ENCODE data around the gene TMEM131. TPM values are rescaled to one million over a fixed set of nuclear protein-coding genes. Genes with fewer than 3 reads are reported as not detected.

TMEM131 gene
- total RNA-seq, 1 experiment from 2014 or later: 21.9 TPM

- H3K36me3 Mint-ChIP-seq: no peaks in the 10 kb centered on the region
- DNase-seq (ENCODE audit: low spot score): no peak
- ChIA-PET CTCF (interaction anchor here (0.6 to 2.1 kb wide), 4 partner anchors 9 to 22 kb away, joined by 3 to 9 read pairs (median 6); no protein-coding TSS in a partner anchor), POLR2A (no interaction called here)
- no peak for TF ChIP-seq ZNF671 (CRISPR knock-in tag; IDR thresholded peaks at IDR 0.05)
- no peak for TF ChIP-seq NR2C2 (CRISPR knock-in tag; IDR thresholded peaks at IDR 0.05)
- ATAC-seq: no peak
- H3K4me1 Mint-ChIP-seq: peaks cover 34% of the 10 kb centered on the region
- H3K27me3 Mint-ChIP-seq (ENCODE audit: low read depth): no peaks in the 10 kb centered on the region; the same call in 1 of the 2 replicates
- no peak overlapping the region for H3K4me3 Mint-ChIP-seq
- no peaks in the 10 kb centered on the region for H3K9me3 Mint-ChIP-seq
- H3K27ac Mint-ChIP-seq: no peak overlapping the region
Measured at GRCh38 chr2:97718942-97719341, 276.8 kb downstream of the TMEM131 start.

GRCh38 chr2:97718051-97718882 lies 277.5 kb downstream of the TMEM131 start:
- Mint-ChIP-seq H3K27ac (no peak overlapping the region), H3K4me1 (peaks cover 35% of the 10 kb centered on the region), H3K9me3 (no peaks in the 10 kb centered on the region), H3K27me3 (ENCODE audit: low read depth) (no peaks in the 10 kb centered on the region; the same call in 1 of the 2 replicates), H3K36me3 (no peaks in the 10 kb centered on the region), H3K4me3 (no peak overlapping the region)
- ChIA-PET CTCF (interaction anchor here (0.6 to 2.1 kb wide), 4 partner anchors 8 to 22 kb away, joined by 3 to 9 read pairs (median 6); no protein-coding TSS in a partner anchor), POLR2A (no interaction called here)
- no peak for ATAC-seq
- DNase-seq (ENCODE audit: low spot score): no peak
- TF ChIP-seq JAZF1 (CRISPR knock-in tag; IDR thresholded peaks at IDR 0.05) (no peak), FOXJ3 (CRISPR knock-in tag; IDR thresholded peaks at IDR 0.05; ENCODE audit: borderline replicate concordance) (no peak), ZBTB21 (CRISPR knock-in tag; IDR thresholded peaks at IDR 0.05; ENCODE audit: borderline replicate concordance) (no peak), ZSCAN18 (CRISPR knock-in tag; IDR thresholded peaks at IDR 0.05) (no peak), NR3C1 (CRISPR knock-in tag; conservative IDR thresholded peaks at IDR 0.05; ENCODE audit: low read depth) (no peak), NFYB (CRISPR knock-in tag; conservative IDR thresholded peaks at IDR 0.05; ENCODE audit: low read depth) (no peak), OVOL2 (CRISPR knock-in tag; IDR thresholded peaks at IDR 0.05; ENCODE audit: borderline replicate concordance) (no peak)
- TF ChIP-seq, protein P1, sequence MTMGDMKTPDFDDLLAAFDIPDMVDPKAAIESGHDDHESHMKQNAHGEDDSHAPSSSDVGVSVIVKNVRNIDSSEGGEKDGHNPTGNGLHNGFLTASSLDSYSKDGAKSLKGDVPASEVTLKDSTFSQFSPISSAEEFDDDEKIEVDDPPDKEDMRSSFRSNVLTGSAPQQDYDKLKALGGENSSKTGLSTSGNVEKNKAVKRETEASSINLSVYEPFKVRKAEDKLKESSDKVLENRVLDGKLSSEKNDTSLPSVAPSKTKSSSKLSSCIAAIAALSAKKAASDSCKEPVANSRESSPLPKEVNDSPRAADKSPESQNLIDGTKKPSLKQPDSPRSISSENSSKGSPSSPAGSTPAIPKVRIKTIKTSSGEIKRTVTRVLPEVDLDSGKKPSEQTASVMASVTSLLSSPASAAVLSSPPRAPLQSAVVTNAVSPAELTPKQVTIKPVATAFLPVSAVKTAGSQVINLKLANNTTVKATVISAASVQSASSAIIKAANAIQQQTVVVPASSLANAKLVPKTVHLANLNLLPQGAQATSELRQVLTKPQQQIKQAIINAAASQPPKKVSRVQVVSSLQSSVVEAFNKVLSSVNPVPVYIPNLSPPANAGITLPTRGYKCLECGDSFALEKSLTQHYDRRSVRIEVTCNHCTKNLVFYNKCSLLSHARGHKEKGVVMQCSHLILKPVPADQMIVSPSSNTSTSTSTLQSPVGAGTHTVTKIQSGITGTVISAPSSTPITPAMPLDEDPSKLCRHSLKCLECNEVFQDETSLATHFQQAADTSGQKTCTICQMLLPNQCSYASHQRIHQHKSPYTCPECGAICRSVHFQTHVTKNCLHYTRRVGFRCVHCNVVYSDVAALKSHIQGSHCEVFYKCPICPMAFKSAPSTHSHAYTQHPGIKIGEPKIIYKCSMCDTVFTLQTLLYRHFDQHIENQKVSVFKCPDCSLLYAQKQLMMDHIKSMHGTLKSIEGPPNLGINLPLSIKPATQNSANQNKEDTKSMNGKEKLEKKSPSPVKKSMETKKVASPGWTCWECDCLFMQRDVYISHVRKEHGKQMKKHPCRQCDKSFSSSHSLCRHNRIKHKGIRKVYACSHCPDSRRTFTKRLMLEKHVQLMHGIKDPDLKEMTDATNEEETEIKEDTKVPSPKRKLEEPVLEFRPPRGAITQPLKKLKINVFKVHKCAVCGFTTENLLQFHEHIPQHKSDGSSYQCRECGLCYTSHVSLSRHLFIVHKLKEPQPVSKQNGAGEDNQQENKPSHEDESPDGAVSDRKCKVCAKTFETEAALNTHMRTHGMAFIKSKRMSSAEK (CRISPR knock-in tag; IDR thresholded peaks at IDR 0.05; ENCODE audit: borderline replicate concordance): no peak

- H3K4me1 Mint-ChIP-seq: peaks cover 37% of the 10 kb centered on the region
- TF ChIP-seq CTCF (IDR thresholded peaks at IDR 0.05): no peak
- TF ChIP-seq ZNF416 (CRISPR knock-in tag; IDR thresholded peaks at IDR 0.05): no peak
- H3K27ac Mint-ChIP-seq: no peak overlapping the region
- H3K4me3 Mint-ChIP-seq: no peak overlapping the region
- ChIA-PET POLR2A (no interaction called here), CTCF (interaction anchor here (0.7 to 2.1 kb wide), 2 partner anchors 23 to 72 kb away, joined by 3 to 9 read pairs; partner anchors contain the start of gene COX5B)
- ATAC-seq (no peak), DNase-seq (ENCODE audit: low spot score) (no peak)
- no peaks in the 10 kb centered on the region for H3K9me3 Mint-ChIP-seq
- no peaks in the 10 kb centered on the region; the same call in 1 of the 2 replicates for H3K27me3 Mint-ChIP-seq (ENCODE audit: low read depth)
- H3K36me3 Mint-ChIP-seq: no peaks in the 10 kb centered on the region
Measured at GRCh38 chr2:97717613-97717995, 278.1 kb downstream of the TMEM131 start.

Measured in WTC11 (cell line).